ENCODE measurements around the gene GALNT2.

GALNT2 gene

GRCh38 chr1:230277201-230278025 lies 210.4 kb downstream of the GALNT2 start:
- DNase-seq (ENCODE audit: low read depth in 2 of 2), result no peak

GRCh38 chr1:230278376-230278775 lies 211.3 kb downstream of the GALNT2 start:
- DNase-seq (ENCODE audit: low read depth in 2 of 2), result no peak

- no peak for DNase-seq (ENCODE audit: low read depth in 2 of 2)
Observed at GRCh38 chr1:230278871-230279582, 212.0 kb downstream of the GALNT2 start.

GRCh38 chr1:230279583-230279945 lies 212.5 kb downstream of the GALNT2 start:
- no peak for DNase-seq (ENCODE audit: low read depth in 2 of 2)

GRCh38 chr1:230280054-230280795 lies 213.2 kb downstream of the GALNT2 start:
- no peak for DNase-seq (ENCODE audit: low read depth in 2 of 2)

GRCh38 chr1:230280906-230281413 lies 213.9 kb downstream of the GALNT2 start:
- DNase-seq (ENCODE audit: low read depth in 2 of 2), result no peak

- DNase-seq (ENCODE audit: low read depth in 2 of 2), result no peak
Observed at GRCh38 chr1:230281556-230281955, 214.5 kb downstream of the GALNT2 start.

GRCh38 chr1:230282157-230282556 lies 215.1 kb downstream of the GALNT2 start:
- DNase-seq (ENCODE audit: low read depth in 2 of 2), result no peak

- DNase-seq (ENCODE audit: low read depth in 2 of 2), result no peak
Observed at GRCh38 chr1:230283678-230284077, 216.6 kb downstream of the GALNT2 start.

GRCh38 chr1:230284891-230285290 lies 217.9 kb downstream of the GALNT2 start:
- no peak for DNase-seq (ENCODE audit: low read depth in 2 of 2)

- DNase-seq (ENCODE audit: low read depth in 2 of 2), result no peak
Observed at GRCh38 chr1:230285351-230285750, 218.3 kb downstream of the GALNT2 start.

- no peak for DNase-seq (ENCODE audit: low read depth in 2 of 2)
Observed at GRCh38 chr1:230286166-230286889, 219.3 kb downstream of the GALNT2 start.

- DNase-seq (ENCODE audit: low read depth in 2 of 2), result no peak
Observed at GRCh38 chr1:230286890-230287269, 219.8 kb downstream of the GALNT2 start.

GRCh38 chr1:230287674-230288315 lies 220.8 kb downstream of the GALNT2 start:
- DNase-seq (ENCODE audit: low read depth in 2 of 2), result no peak

GRCh38 chr1:230288641-230289349 lies 221.8 kb downstream of the GALNT2 start:
- no peak for DNase-seq (ENCODE audit: low read depth in 2 of 2)

- DNase-seq (ENCODE audit: low read depth in 2 of 2), result no peak
Observed at GRCh38 chr1:230289350-230289644, 222.3 kb downstream of the GALNT2 start.

GRCh38 chr1:230291731-230292620 lies 224.9 kb downstream of the GALNT2 start:
- DNase-seq (ENCODE audit: low read depth in 2 of 2), result no peak

- DNase-seq (ENCODE audit: low read depth in 2 of 2), result no peak
Observed at GRCh38 chr1:230292689-230293389, 225.8 kb downstream of the GALNT2 start.

- no peak for DNase-seq (ENCODE audit: low read depth in 2 of 2)
Observed at GRCh38 chr1:230293390-230293700, 226.3 kb downstream of the GALNT2 start.
